ENCODE data around the gene PLK3.

The PLK3 gene

DNA sequence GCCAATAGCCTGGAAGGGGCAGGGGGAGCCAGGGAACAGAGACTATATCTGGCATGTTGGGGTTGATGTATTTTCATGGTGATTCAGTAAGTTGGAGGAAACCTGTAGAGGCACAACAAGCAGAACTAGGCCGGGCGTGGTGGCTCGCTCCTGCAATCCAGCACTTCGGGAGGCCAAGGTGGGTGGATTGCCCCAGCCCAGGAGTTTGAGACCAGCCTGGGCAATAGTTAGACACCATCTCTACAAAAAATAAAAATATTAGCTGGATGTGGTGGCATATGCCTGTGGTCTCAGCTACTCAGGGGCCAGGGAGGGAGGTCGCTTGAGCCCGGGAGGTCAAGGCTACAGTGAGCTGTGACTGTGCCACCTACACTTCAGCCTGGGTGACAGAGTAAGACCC, 53.0 kb downstream of the PLK3 start:
- no peak for DNase-seq (ENCODE audit: low read depth in 4 of 4, low spot score in 1 of 4)

GRCh38 chr1:44854970-44855369, 54.8 kb downstream of the PLK3 start:
- DNase-seq (ENCODE audit: low read depth in 4 of 4, low spot score in 1 of 4) = no peak

Measured in stimulated activated CD4-positive, alpha-beta T cell treated with anti-CD3 and anti-CD28 coated beads, Interleukin-1b, Interleukin-23, amount 100 ng/mL, for 24 hours (primary cell).